Stomach (tissue), 4 donors: Measurements from ENCODE around the gene FGD6.
A peak's percentile ranks its signal among the peaks of the same experiment; 100 is the strongest.

Source experiments
- CTCF ChIP-seq, 7 experiments: fragments of 450-650 bp in 4 of 7; fragments of 200-600 bp in 3 of 7; sonication (generic) in 3 of 7; IDR thresholded peaks; one replicate each; pipeline ENCODE4 v1.5.1; 2016 to 2019; ENCODE audit warnings: antibody characterized with exemption in 7 of 7, control low read depth in 2 of 7, mild to moderate bottlenecking in 1 of 7
- EP300 ChIP-seq: sonication (generic); formaldehyde crosslinking; IDR thresholded peaks from one replicate; pipeline ENCODE4 v1.6.1; 2017; ENCODE audit warnings: antibody characterized with exemption
- POLR2A ChIP-seq, 4 donors: fragments of 450-650 bp; IDR thresholded peaks; one replicate each; pipeline ENCODE4 v1.6.1; 2016; ENCODE audit warnings: antibody characterized with exemption in 4 of 4, control low read depth in 2 of 4, mild to moderate bottlenecking in 1 of 4, moderate library complexity in 1 of 4
- POLR2AphosphoS5 ChIP-seq, 3 donors: sonication (generic); formaldehyde crosslinking; IDR thresholded peaks; one replicate each; pipeline ENCODE4 v1.6.1; 2016; ENCODE audit warnings: antibody characterized with exemption in 3 of 3

- TF ChIP-seq CTCF (IDR thresholded peaks at IDR 0.05): no peak
- TF ChIP-seq POLR2AphosphoS5 (IDR thresholded peaks at IDR 0.05): peak; percentile 21 to 66 (median 24)
- TF ChIP-seq EP300: no peak
- no peak for TF ChIP-seq POLR2A (IDR thresholded peaks at IDR 0.05)
Measured at GRCh38 chr12:95096852-95097251, 120.4 kb downstream of the FGD6 start.
